ENCODE results near the gene ABCA6. TPM values are rescaled to one million over a fixed set of nuclear protein-coding genes. Genes with fewer than 3 reads are reported as not detected.
"Not testable (repeated sequence)": the region's sequence is repeated elsewhere in the genome, so short reads cannot be mapped to it uniquely, and the experiment has no call there.

ABCA6 gene, protein sequence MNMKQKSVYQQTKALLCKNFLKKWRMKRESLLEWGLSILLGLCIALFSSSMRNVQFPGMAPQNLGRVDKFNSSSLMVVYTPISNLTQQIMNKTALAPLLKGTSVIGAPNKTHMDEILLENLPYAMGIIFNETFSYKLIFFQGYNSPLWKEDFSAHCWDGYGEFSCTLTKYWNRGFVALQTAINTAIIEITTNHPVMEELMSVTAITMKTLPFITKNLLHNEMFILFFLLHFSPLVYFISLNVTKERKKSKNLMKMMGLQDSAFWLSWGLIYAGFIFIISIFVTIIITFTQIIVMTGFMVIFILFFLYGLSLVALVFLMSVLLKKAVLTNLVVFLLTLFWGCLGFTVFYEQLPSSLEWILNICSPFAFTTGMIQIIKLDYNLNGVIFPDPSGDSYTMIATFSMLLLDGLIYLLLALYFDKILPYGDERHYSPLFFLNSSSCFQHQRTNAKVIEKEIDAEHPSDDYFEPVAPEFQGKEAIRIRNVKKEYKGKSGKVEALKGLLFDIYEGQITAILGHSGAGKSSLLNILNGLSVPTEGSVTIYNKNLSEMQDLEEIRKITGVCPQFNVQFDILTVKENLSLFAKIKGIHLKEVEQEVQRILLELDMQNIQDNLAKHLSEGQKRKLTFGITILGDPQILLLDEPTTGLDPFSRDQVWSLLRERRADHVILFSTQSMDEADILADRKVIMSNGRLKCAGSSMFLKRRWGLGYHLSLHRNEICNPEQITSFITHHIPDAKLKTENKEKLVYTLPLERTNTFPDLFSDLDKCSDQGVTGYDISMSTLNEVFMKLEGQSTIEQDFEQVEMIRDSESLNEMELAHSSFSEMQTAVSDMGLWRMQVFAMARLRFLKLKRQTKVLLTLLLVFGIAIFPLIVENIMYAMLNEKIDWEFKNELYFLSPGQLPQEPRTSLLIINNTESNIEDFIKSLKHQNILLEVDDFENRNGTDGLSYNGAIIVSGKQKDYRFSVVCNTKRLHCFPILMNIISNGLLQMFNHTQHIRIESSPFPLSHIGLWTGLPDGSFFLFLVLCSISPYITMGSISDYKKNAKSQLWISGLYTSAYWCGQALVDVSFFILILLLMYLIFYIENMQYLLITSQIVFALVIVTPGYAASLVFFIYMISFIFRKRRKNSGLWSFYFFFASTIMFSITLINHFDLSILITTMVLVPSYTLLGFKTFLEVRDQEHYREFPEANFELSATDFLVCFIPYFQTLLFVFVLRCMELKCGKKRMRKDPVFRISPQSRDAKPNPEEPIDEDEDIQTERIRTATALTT (N-terminal part only)
- total RNA-seq (under 1 TPM; 0.89 to 0.99 TPM), total RNA-seq (0.23 reads per million in 2 donors)

DNA sequence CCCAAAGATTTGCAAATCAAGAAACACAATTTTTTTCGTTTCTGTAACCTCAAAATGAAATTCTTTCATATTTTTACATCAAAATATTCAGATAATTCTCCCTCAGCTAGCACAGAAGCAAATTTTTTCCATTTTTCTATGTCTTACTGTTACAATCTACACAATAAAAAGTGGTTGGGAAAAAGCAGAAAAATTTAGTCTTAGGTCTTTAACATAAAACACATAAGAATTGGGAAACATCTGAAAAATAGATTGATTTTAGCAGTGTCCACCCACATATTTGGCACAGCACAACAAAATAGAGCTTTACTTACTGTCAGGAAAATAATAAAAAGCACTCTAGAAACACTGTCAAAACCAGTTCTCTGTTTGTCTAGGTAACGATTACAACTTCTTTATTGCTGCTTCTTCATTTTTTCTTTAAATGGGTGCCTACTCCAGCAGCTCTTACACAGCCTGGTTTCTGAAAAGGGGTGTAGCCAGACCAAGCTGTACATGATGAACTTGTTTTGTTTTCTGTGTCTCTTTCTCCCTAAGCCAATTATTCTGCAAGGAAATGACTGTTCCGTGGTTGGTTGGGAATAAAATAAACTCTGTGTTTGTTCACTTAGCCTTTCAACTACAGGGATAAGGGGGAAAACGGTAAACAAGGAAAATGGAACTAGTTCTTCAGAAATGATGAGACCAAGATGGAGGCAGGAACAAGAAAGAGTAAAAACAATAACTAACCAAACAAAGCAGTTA lies at the start of gene ABCA6:
Gene ABCA6 (minus strand): TSS at position 465 of the 744 bp plus-strand sequence. CDS start 1,192 bp downstream, outside the sequence.
- peaks cover 2% of the 10 kb centered on the region for H3K36me3 Mint-ChIP-seq (ENCODE audit: low read depth)
- ATAC-seq (no peak), DNase-seq (no peak)
- peaks cover 2% of the 10 kb centered on the region for H3K4me1 Mint-ChIP-seq
- no peak within 1 kb of the TSS for H3K27ac Mint-ChIP-seq
- no peak within 1 kb of the TSS for H3K4me3 Mint-ChIP-seq
- H3K9me3 ChIP-seq (ENCODE audit: control insufficient read depth, low read length, poor library complexity, severe bottlenecking) = no peaks in the 10 kb centered on the region
- no peaks in the 10 kb centered on the region for H3K27me3 Mint-ChIP-seq

- Mint-ChIP-seq H3K36me3 (ENCODE audit: low read depth) (peaks cover 3% of the 10 kb centered on the region), H3K4me1 (no peaks in the 10 kb centered on the region), H3K27ac (no peak overlapping the region), H3K4me3 (no peak overlapping the region), H3K27me3 (no peaks in the 10 kb centered on the region)
- ATAC-seq = no peak
- no peak for DNase-seq
- no peaks in the 10 kb centered on the region for H3K9me3 ChIP-seq (ENCODE audit: control insufficient read depth, low read length, poor library complexity, severe bottlenecking)
Observed at GRCh38 chr17:69188796-69189195, 47.1 kb upstream of the ABCA6 start.

- H3K9me3 ChIP-seq (ENCODE audit: control insufficient read depth, low read length, poor library complexity, severe bottlenecking) = no peaks in the 10 kb centered on the region
- Mint-ChIP-seq H3K27me3 (no peaks in the 10 kb centered on the region), H3K27ac (no peak overlapping the region), H3K4me3 (no peak overlapping the region), H3K36me3 (ENCODE audit: low read depth) (peaks cover 3% of the 10 kb centered on the region), H3K4me1 (no peaks in the 10 kb centered on the region)
- ATAC-seq (no peak), DNase-seq (no peak)
Observed at GRCh38 chr17:69188064-69188463, 46.4 kb upstream of the ABCA6 start.

GRCh38 chr17:69187294-69187693 lies 45.6 kb upstream of the ABCA6 start:
- DNase-seq (no peak), ATAC-seq (no peak)
- Mint-ChIP-seq H3K4me3 (no peak overlapping the region), H3K4me1 (no peaks in the 10 kb centered on the region), H3K36me3 (ENCODE audit: low read depth) (peaks cover 3% of the 10 kb centered on the region), H3K27me3 (no peaks in the 10 kb centered on the region), H3K27ac (no peak overlapping the region)
- no peaks in the 10 kb centered on the region for H3K9me3 ChIP-seq (ENCODE audit: control insufficient read depth, low read length, poor library complexity, severe bottlenecking)

DNA sequence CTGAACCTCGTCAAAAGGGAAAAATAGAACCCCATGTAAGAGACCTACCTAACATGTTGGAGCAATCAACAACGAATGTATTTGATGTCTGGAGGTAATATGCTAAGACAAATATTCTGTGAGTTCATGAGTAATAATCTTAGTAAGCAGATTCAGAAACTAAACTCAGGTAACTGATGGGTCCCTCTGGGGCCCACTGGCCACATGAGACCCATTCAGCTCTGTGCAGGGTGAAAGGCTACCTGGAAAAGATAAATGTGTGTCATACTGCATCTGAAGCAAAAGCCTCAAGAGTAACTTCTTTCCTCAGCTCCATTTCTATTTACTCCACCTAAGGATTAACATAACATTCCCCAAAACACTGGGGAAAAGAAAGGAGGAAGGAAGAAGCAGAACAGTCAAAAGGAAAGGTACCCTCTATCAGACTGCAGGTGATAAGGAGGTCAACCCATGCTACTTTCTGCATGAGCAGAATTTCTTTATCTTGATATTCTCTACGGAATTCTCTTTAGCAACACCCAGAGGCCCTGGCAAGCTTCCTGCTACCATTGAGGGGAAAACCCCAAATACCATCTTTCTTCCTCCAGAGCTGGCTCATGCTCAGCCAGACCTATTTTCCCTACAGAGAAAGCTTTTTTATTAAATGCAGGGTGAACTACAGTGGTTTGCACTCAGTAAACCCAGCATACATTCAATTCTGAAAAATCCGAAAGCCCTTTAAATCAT lies 37.7 kb upstream of the ABCA6 start:
- Mint-ChIP-seq H3K36me3 (ENCODE audit: low read depth) (peaks cover 2% of the 10 kb centered on the region), H3K4me3 (no peak overlapping the region), H3K27me3 (no peaks in the 10 kb centered on the region), H3K27ac (no peak overlapping the region), H3K4me1 (peaks cover 2% of the 10 kb centered on the region)
- H3K9me3 ChIP-seq (ENCODE audit: control insufficient read depth, low read length, poor library complexity, severe bottlenecking) = no peaks in the 10 kb centered on the region
- DNase-seq (no peak), ATAC-seq (no peak)

GRCh38 chr17:69176457-69176795 lies 34.7 kb upstream of the ABCA6 start:
- H3K27me3 Mint-ChIP-seq = no peaks in the 10 kb centered on the region
- H3K36me3 Mint-ChIP-seq (ENCODE audit: low read depth) = peaks cover 2% of the 10 kb centered on the region
- no peaks in the 10 kb centered on the region for H3K9me3 ChIP-seq (ENCODE audit: control insufficient read depth, low read length, poor library complexity, severe bottlenecking)
- DNase-seq (no peak), ATAC-seq (no peak)
- H3K4me1 Mint-ChIP-seq = peaks cover 2% of the 10 kb centered on the region
- H3K4me3 Mint-ChIP-seq = no peak overlapping the region
- no peak overlapping the region for H3K27ac Mint-ChIP-seq

DNA sequence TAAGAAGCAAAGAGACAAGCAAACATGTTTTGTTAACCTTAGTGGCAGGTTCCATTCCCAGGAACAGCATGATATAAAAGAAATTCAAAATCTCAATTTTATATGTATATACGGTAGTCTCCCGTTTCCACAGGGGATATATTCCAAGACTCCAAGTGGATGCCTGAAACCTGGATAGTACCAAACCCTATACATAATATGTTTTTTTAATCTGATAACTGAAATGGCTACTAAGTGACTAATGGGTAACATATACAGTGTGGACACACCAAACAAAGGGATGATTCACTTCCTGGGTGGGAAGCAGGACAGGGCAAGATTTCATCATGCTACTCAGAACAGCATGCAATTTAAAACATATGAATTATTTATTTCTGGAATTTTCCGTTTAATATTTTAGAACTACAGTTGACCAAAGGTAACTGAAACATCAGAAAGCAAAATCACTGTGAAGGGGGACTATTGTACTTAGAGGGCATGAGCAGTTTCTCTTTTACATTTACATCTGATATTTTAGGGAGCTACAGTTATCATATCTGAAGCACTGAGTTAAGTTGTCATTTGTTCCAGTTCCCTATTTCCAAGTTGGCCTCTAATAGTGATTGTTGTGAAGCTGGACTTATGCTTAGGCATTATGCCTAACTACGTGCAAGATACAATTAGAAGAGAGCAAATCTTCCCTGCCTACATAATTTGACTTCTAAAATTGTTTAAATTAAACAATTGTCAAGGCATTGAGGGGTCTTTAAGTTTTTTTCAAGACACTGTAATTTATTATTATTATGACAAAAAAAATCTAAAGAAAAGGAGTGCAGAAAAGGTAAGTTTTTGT lies 34.1 kb upstream of the ABCA6 start:
- Mint-ChIP-seq H3K4me1 (peaks cover 2% of the 10 kb centered on the region), H3K27me3 (no peaks in the 10 kb centered on the region), H3K4me3 (no peak overlapping the region), H3K36me3 (ENCODE audit: low read depth) (peaks cover 2% of the 10 kb centered on the region), H3K27ac (peak overlapping the region; percentile 34)
- DNase-seq (no peak), ATAC-seq (no peak)
- no peaks in the 10 kb centered on the region for H3K9me3 ChIP-seq (ENCODE audit: control insufficient read depth, low read length, poor library complexity, severe bottlenecking)

- ATAC-seq (no peak), DNase-seq (no peak)
- no peaks in the 10 kb centered on the region for H3K9me3 ChIP-seq (ENCODE audit: control insufficient read depth, low read length, poor library complexity, severe bottlenecking)
- Mint-ChIP-seq H3K4me3 (no peak overlapping the region), H3K27me3 (no peaks in the 10 kb centered on the region), H3K4me1 (peaks cover 2% of the 10 kb centered on the region), H3K36me3 (ENCODE audit: low read depth) (peaks cover 2% of the 10 kb centered on the region), H3K27ac (peak overlapping the region; percentile 34)
Observed at GRCh38 chr17:69175262-69175624, 33.5 kb upstream of the ABCA6 start.

DNA sequence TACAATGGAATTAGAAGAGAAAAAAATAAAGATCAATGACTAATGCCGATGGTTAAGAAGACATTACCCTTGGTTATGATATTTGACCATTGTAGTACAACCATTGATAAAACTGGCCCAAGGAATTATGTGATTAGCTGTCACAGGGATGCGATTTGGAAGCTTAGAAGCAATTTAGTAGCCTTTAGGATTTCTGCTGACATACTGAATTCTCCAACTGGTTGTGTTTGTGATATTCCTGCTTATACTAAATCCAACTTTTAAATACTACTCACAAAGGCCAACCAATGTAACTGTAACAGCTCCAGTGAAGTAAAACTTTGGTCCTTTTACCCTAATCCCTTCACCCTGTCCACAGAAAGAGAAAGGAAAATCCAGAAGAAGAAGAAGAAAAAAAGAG lies 31.4 kb upstream of the ABCA6 start:
- H3K9me3 ChIP-seq (ENCODE audit: control insufficient read depth, low read length, poor library complexity, severe bottlenecking) = no peaks in the 10 kb centered on the region
- ATAC-seq (no peak), DNase-seq (no peak)
- Mint-ChIP-seq H3K4me3 (no peak overlapping the region), H3K36me3 (ENCODE audit: low read depth) (peaks cover 2% of the 10 kb centered on the region), H3K4me1 (no peaks in the 10 kb centered on the region), H3K27ac (no peak overlapping the region), H3K27me3 (no peaks in the 10 kb centered on the region)

GRCh38 chr17:69170377-69170776 lies 28.7 kb upstream of the ABCA6 start:
- no peak overlapping the region for H3K4me3 Mint-ChIP-seq
- H3K36me3 Mint-ChIP-seq (ENCODE audit: low read depth) = peaks cover 6% of the 10 kb centered on the region
- DNase-seq = no peak
- no peaks in the 10 kb centered on the region for H3K9me3 ChIP-seq (ENCODE audit: control insufficient read depth, low read length, poor library complexity, severe bottlenecking)
- no peak overlapping the region for H3K27ac Mint-ChIP-seq
- no peak for ATAC-seq
- no peaks in the 10 kb centered on the region for H3K27me3 Mint-ChIP-seq
- no peaks in the 10 kb centered on the region for H3K4me1 Mint-ChIP-seq

- H3K36me3 Mint-ChIP-seq (ENCODE audit: low read depth); ATAC-seq; H3K4me1 Mint-ChIP-seq; H3K4me3 Mint-ChIP-seq; H3K9me3 ChIP-seq (ENCODE audit: control insufficient read depth, low read length, poor library complexity, severe bottlenecking); H3K27me3 Mint-ChIP-seq; H3K27ac Mint-ChIP-seq; DNase-seq: not testable (repeated sequence)
Observed at GRCh38 chr17:69168642-69169041, 26.9 kb upstream of the ABCA6 start.
